Adrenal gland (tissue), 12 donors: ENCODE results near the gene NRARP. TPM values are rescaled to one million over a fixed set of nuclear protein-coding genes. Genes with fewer than 3 reads are reported as not detected.

Experiments used
- DNase-seq, 7 donors: peaks; one replicate each; pipeline ENCODE4 v3.0.0-alpha.2; 2019 to 2020
- H3K27ac ChIP-seq, 5 donors: fragments of 200-600 bp; sonication (generic) in 4 of 5; 1 replicate in 3 of 5; 2 replicates in 2 of 5; pipeline versions ENCODE4 v1.5.1 to v1.8.0; 2016 to 2020; ENCODE audit warnings: mild to moderate bottlenecking in 1 of 5
- H3K27me3 ChIP-seq: fragments of 200-600 bp; 2 replicates; pipeline ENCODE4 v1.8.0; 2021
- H3K36me3 ChIP-seq, 2 donors: fragments of 200-600 bp; replicated peaks in 1 of 2; 1 replicate in 1 of 2; 2 replicates in 1 of 2; pipeline versions ENCODE4 v1.5.1 to v1.8.0; 2018 to 2022
- H3K4me1 ChIP-seq, 2 donors: fragments of 200-600 bp; replicated peaks in 1 of 2; 1 replicate in 1 of 2; 2 replicates in 1 of 2; pipeline versions ENCODE4 v1.5.1 to v1.8.0; 2018 to 2021
- H3K4me3 ChIP-seq, 4 donors: fragments of 200-600 bp; sonication (generic) in 3 of 4; one replicate each; pipeline ENCODE4 v1.5.1; 2016 to 2018
- H3K9me3 ChIP-seq, 3 donors: fragments of 200-600 bp; sonication (generic) in 1 of 3; replicated peaks in 1 of 3; 1 replicate in 2 of 3; 2 replicates in 1 of 3; pipeline versions ENCODE4 v1.5.1 to v1.8.0; 2016 to 2021
- CTCF ChIP-seq, 6 experiments: fragments of 450-650 bp in 4 of 6; fragments of 200-600 bp in 2 of 6; sonication (generic) in 1 of 6; IDR thresholded peaks; 1 replicate in 5 of 6; 2 replicates in 1 of 6; pipeline versions ENCODE4 v1.5.1 to v1.8.0; 2016 to 2021; ENCODE audit warnings: antibody characterized with exemption in 6 of 6, mild to moderate bottlenecking in 2 of 6, moderate library complexity in 1 of 6
- POLR2A ChIP-seq, 2 donors: fragments of 450-650 bp; IDR thresholded peaks; one replicate each; pipeline ENCODE4 v1.6.1; 2017; ENCODE audit warnings: antibody characterized with exemption in 2 of 2, mild to moderate bottlenecking in 2 of 2, moderate library complexity in 1 of 2
- WGBS, 4 donors: extraction: QIAGEN DNeasy Blood & Tissue Kit in 2 of 4; methylation state at CpG; one replicate each; pipeline versions ENCODE4 v1.1.5 to v1.1.7; 2013 to 2017; 5-methylcytosine and 5-hydroxymethylcytosine counted together
- intact Hi-C, 2 donors: fragments of 100-400 bp; cut with DNase I; formaldehyde crosslinking; loops; one replicate each; pipeline versions ENCODE4 v1.14.1 to v1.15.0; 2022 to 2023
- polyA plus RNA-seq, 3 donors: library from polyadenylated mRNA; stranded (reverse); fragments of 200-250 nt in 2 of 3; fragments of 350-450 nt in 1 of 3; fragmentation: Illumina TruSeq in 1 of 3; extraction: RNeasy Lipid Tissue Mini Kit (QIAGEN cat#74804) in 1 of 3; gene quantifications; one replicate each; pipeline ENCODE4 v1.2.3, GENCODE V29; 2013 to 2014
- total RNA-seq, 9 donors: library from RNA; depleted of rRNA in 4 of 9; stranded (reverse); fragments of >200 nt in 4 of 9; fragments of 120-200 nt in 1 of 9; fragmentation: NEBNext Ultra II Directional in 1 of 9; extraction: Animal tissue kit (Norgen Biotek cat#: 25700) in 1 of 9; gene quantifications; one replicate each; pipeline versions ENCODE4 v1.1.0 to v1.2.4, GENCODE V29; 2013 to 2023
- donor health status: healthy with polysubstance abuse.
- donor health status: Bipolar disorder and iron deficiency.
- donor health status: DM: yes; HTN: yes; CAD: no.
- donor health status: DM: no; HTN: no; CAD: no.
- donor health status: DM: no; HTN: no; CAD: no.
- donor health status: DM: yes; HTN: yes; CAD: no.

Gene NRARP
- total and polyA plus RNA-seq, 12 donors: 0.59 to 11.2 (median 2.7) TPM

GRCh38 chr9:137317021-137317717, 15.1 kb upstream of the NRARP start:
- peak in 2 of 7 donors; percentile 6 to 44 for DNase-seq
- no peak overlapping the region for H3K4me3 ChIP-seq
- H3K27ac ChIP-seq: no peak overlapping the region
- peaks cover 8% of the 10 kb centered on the region for H3K27me3 ChIP-seq
- no peaks in the 10 kb centered on the region for H3K9me3 ChIP-seq
- peaks cover 0 to 12% of the 10 kb centered on the region in 2 donors for H3K4me1 ChIP-seq
- intact Hi-C loops: no loop called here
- TF ChIP-seq CTCF (IDR thresholded peaks at IDR 0.05): no peak
- TF ChIP-seq POLR2A (IDR thresholded peaks at IDR 0.05): no peak
- no peaks in the 10 kb centered on the region for H3K36me3 ChIP-seq
- WGBS, 4 donors: 85 to 94% (median 93%) methylated on average over 6 to 19 of the region's 19 CpGs

GRCh38 chr9:137316012-137316981, 14.2 kb upstream of the NRARP start:
- Histone ChIP-seq H3K4me3 (peak overlapping the region in 1 of 4 donors; percentile 45), H3K9me3 (no peaks in the 10 kb centered on the region), H3K36me3 (no peaks in the 10 kb centered on the region), H3K27ac (no peak overlapping the region), H3K27me3 (peaks cover 8% of the 10 kb centered on the region), H3K4me1 (peaks cover 0 to 12% of the 10 kb centered on the region in 2 donors)
- TF ChIP-seq CTCF (IDR thresholded peaks at IDR 0.05): no peak
- TF ChIP-seq POLR2A (IDR thresholded peaks at IDR 0.05): no peak
- 0 to 45% (median 9%) methylated on average over 12 to 81 of the region's 83 CpGs for WGBS, 4 donors
- intact Hi-C loops: no loop called here
- DNase-seq: peak in 6 of 7 donors; percentile 15 to 52 (median 33)

GRCh38 chr9:137315581-137316011, 13.5 kb upstream of the NRARP start:
- TF ChIP-seq POLR2A (IDR thresholded peaks at IDR 0.05) (no peak), CTCF (IDR thresholded peaks at IDR 0.05) (no peak)
- Histone ChIP-seq H3K9me3 (no peaks in the 10 kb centered on the region), H3K27me3 (peaks cover 8% of the 10 kb centered on the region), H3K27ac (no peak overlapping the region), H3K36me3 (no peaks in the 10 kb centered on the region), H3K4me1 (peaks cover 0 to 12% of the 10 kb centered on the region in 2 donors), H3K4me3 (peak overlapping the region in 1 of 4 donors; percentile 45)
- intact Hi-C loops: no loop called here
- DNase-seq: peak in 2 of 7 donors; percentile 20 to 45
- 24 to 45% (median 35%) methylated on average over 8 to 18 of the region's 18 CpGs for WGBS, 4 donors
